H9 (cell line): Measurements from ENCODE around the gene CLRN3. TPM values are rescaled to one million over a fixed set of nuclear protein-coding genes. Genes with fewer than 3 reads are reported as not detected.

ENCODE experiments used
- DNase-seq: peaks from one replicate; pipeline ENCODE4 v3.0.0-alpha.2; 2017
- H2AFZ ChIP-seq: one replicate; pipeline ENCODE4 v1.6.1; 2013; ENCODE audit warnings: mild to moderate bottlenecking, low read length, control low read depth, moderate library complexity
- H2AK5ac ChIP-seq: 2 replicates; pipeline ENCODE4 v1.6.1; 2013; ENCODE audit warnings: low read length, control low read depth, mixed read lengths; ENCODE audit not compliant: insufficient read length
- H2BK120ac ChIP-seq: one replicate; pipeline ENCODE4 v1.6.1; 2013; ENCODE audit warnings: low read depth, mild to moderate bottlenecking, low read length, control low read depth, inconsistent platforms; ENCODE audit not compliant: poor library complexity, severe bottlenecking
- H2BK12ac ChIP-seq: 2 replicates; pipeline ENCODE4 v1.6.1; 2013; ENCODE audit warnings: low read length, control low read depth, mixed read lengths, low read depth; ENCODE audit not compliant: insufficient read length
- H2BK15ac ChIP-seq: 2 replicates; pipeline ENCODE4 v1.6.1; 2013; ENCODE audit warnings: low read depth, low read length, control low read depth
- H2BK20ac ChIP-seq: one replicate; pipeline ENCODE4 v1.6.1; 2013; ENCODE audit warnings: low read depth, mild to moderate bottlenecking, low read length, control low read depth, inconsistent platforms; ENCODE audit not compliant: poor library complexity, severe bottlenecking
- H2BK5ac ChIP-seq: 2 replicates; pipeline ENCODE4 v1.6.1; 2013; ENCODE audit warnings: low read length, control low read depth, mixed read lengths; ENCODE audit not compliant: insufficient read length
- H3K14ac ChIP-seq: 2 replicates; pipeline ENCODE4 v1.6.1; 2013; ENCODE audit warnings: low read length, control low read depth; ENCODE audit not compliant: insufficient read depth
- H3K18ac ChIP-seq: 2 replicates; pipeline ENCODE4 v1.6.1; 2013; ENCODE audit warnings: low read depth, mild to moderate bottlenecking, mixed read lengths, low read length, control low read depth; ENCODE audit not compliant: insufficient read length
- H3K23ac ChIP-seq: 2 replicates; pipeline ENCODE4 v1.6.1; 2013; ENCODE audit warnings: low read length, control low read depth, mixed read lengths, low read depth; ENCODE audit not compliant: insufficient read length
- H3K23me2 ChIP-seq: 2 replicates; pipeline ENCODE4 v1.6.1; 2013; ENCODE audit warnings: low read depth, mild to moderate bottlenecking, mixed read lengths, low read length, control low read depth; ENCODE audit not compliant: insufficient read length, poor library complexity, severe bottlenecking
- H3K27ac ChIP-seq: 2 replicates; pipeline ENCODE4 v1.5.1; 2013; ENCODE audit warnings: low read length, control low read depth, mixed read lengths, low read depth; ENCODE audit not compliant: insufficient read length
- H3K27me3 ChIP-seq: 2 replicates; pipeline ENCODE4 v1.6.1; 2013; ENCODE audit warnings: low read length, control low read depth, inconsistent platforms; ENCODE audit not compliant: insufficient read depth
- H3K4ac ChIP-seq: 2 replicates; pipeline ENCODE4 v1.6.1; 2013; ENCODE audit warnings: low read depth, mild to moderate bottlenecking, control low read depth, inconsistent platforms, low read length, moderate library complexity
- H3K4me1 ChIP-seq: 2 replicates; pipeline ENCODE4 v1.6.1; 2013; ENCODE audit warnings: low read length, control low read depth, inconsistent platforms; ENCODE audit not compliant: insufficient read depth
- H3K4me2 ChIP-seq: 2 replicates; pipeline ENCODE4 v1.6.1; 2013; ENCODE audit warnings: low read length, control low read depth, mixed read lengths; ENCODE audit not compliant: insufficient read length, insufficient read depth
- H3K56ac ChIP-seq: 2 replicates; pipeline ENCODE4 v1.6.1; 2013; ENCODE audit warnings: low read depth, mild to moderate bottlenecking, mixed read lengths, low read length, control low read depth; ENCODE audit not compliant: insufficient read length
- H3K79me1 ChIP-seq: 2 replicates; pipeline ENCODE4 v1.6.1; 2013; ENCODE audit warnings: low read depth, mild to moderate bottlenecking, moderate library complexity, low read length, control low read depth, inconsistent platforms; ENCODE audit not compliant: insufficient read depth, poor library complexity, severe bottlenecking
- H3K79me2 ChIP-seq: 2 replicates; pipeline ENCODE4 v1.6.1; 2013; ENCODE audit warnings: low read length, control low read depth, inconsistent platforms; ENCODE audit not compliant: insufficient read depth
- H3K9ac ChIP-seq: 2 replicates; pipeline ENCODE4 v1.6.1; 2013; ENCODE audit warnings: low read length, control low read depth, mixed read lengths; ENCODE audit not compliant: insufficient read length; ENCODE audit errors: extremely low read depth
- H3K9me3 ChIP-seq: one replicate; pipeline ENCODE4 v1.6.1; 2013; ENCODE audit warnings: low read depth, low read length, inconsistent platforms; ENCODE audit not compliant: control insufficient read depth
- H3T11ph ChIP-seq: one replicate; pipeline ENCODE4 v1.6.1; 2013; ENCODE audit warnings: mild to moderate bottlenecking, low read length, control low read depth, inconsistent platforms
- H4K20me1 ChIP-seq: one replicate; pipeline ENCODE4 v1.6.1; 2013; ENCODE audit not compliant: control insufficient read depth, insufficient read length, insufficient read depth
- H4K5ac ChIP-seq: 2 replicates; pipeline ENCODE4 v1.6.1; 2013; ENCODE audit warnings: low read depth, mild to moderate bottlenecking, mixed read lengths, low read length, control low read depth; ENCODE audit not compliant: insufficient read length
- H4K8ac ChIP-seq: replicated peaks from 2 replicates; pipeline ENCODE4 v1.6.1; 2013; ENCODE audit warnings: low read length, control low read depth, mixed read lengths, low read depth; ENCODE audit not compliant: insufficient read length
- H4K91ac ChIP-seq: 2 replicates; pipeline ENCODE4 v1.6.1; 2013; ENCODE audit warnings: low read depth, mild to moderate bottlenecking, moderate library complexity, mixed read lengths, low read length, control low read depth; ENCODE audit not compliant: insufficient read length
- H3K27ac Mint-ChIP-seq, 3 experiments: 2 replicates in 2 of 3; 3 replicates in 1 of 3; pipeline ENCODE4 v1.8.0; 2020 to 2021; ENCODE audit warnings: mixed read lengths in 3 of 3, mild to moderate bottlenecking in 1 of 3, moderate library complexity in 1 of 3
- H3K27me3 Mint-ChIP-seq: 2 replicates; pipeline ENCODE4 v1.8.0; 2021; ENCODE audit warnings: low read depth, mild to moderate bottlenecking, moderate library complexity, mixed read lengths
- H3K36me3 Mint-ChIP-seq, 3 experiments: 2 replicates in 2 of 3; 3 replicates in 1 of 3; pipeline ENCODE4 v1.8.0; 2020 to 2021; ENCODE audit warnings: low read depth in 3 of 3, mixed read lengths in 3 of 3; ENCODE audit not compliant: insufficient read depth in 1 of 3
- H3K4me1 Mint-ChIP-seq, 2 experiments: 2 replicates each; pipeline ENCODE4 v1.8.0; 2020; ENCODE audit warnings: mixed read lengths in 2 of 2
- H3K4me3 Mint-ChIP-seq, 2 experiments: 2 replicates in 1 of 2; 3 replicates in 1 of 2; pipeline ENCODE4 v1.8.0; 2020 to 2021; ENCODE audit warnings: mild to moderate bottlenecking in 2 of 2, mixed read lengths in 2 of 2, moderate library complexity in 1 of 2
- H3K9me3 Mint-ChIP-seq, 2 experiments: 2 replicates in 1 of 2; 3 replicates in 1 of 2; pipeline ENCODE4 v1.8.0; 2020; ENCODE audit warnings: mild to moderate bottlenecking in 2 of 2, mixed read lengths in 2 of 2, moderate library complexity in 1 of 2
- WGBS: extraction: QIAGEN DNeasy Blood & Tissue Kit; methylation state at CpG from one replicate; pipeline ENCODE4 v1.1.7; 2013; ENCODE audit warnings: missing lambda C conversion rate, low lambda C conversion rate, mixed read lengths; ENCODE audit not compliant: insufficient read length; ENCODE audit errors: extremely low coverage; 5-methylcytosine and 5-hydroxymethylcytosine counted together
- total RNA-seq: library from RNA; stranded (reverse); gene quantifications from 2 replicates; pipeline ENCODE4 v1.2.1, GENCODE V29; 2021
- TF ChIP-seq, protein P1 (sequence below): fragments of 200-600 bp; sonication (generic); conservative IDR thresholded peaks from 3 replicates; pipeline ENCODE4 v1.8.0; 2021; ENCODE audit warnings: antibody characterized with exemption, mild to moderate bottlenecking

CLRN3 gene
- total RNA-seq, 1 experiment from 2014 or later = not detected

- Histone ChIP-seq H3K27ac (no peak overlapping the region), H3T11ph (no peak overlapping the region), H3K23me2 (no peaks in the 10 kb centered on the region), H2BK15ac (no peak overlapping the region), H3K9me3 (no peaks in the 10 kb centered on the region), H3K18ac (no peak overlapping the region), H3K4me2 (no peak overlapping the region), H3K9ac (no peak overlapping the region), H2AK5ac (no peak overlapping the region), H3K14ac (no peak overlapping the region), H3K79me2 (no peaks in the 10 kb centered on the region), H4K5ac (no peak overlapping the region), H3K4ac (no peak overlapping the region), H3K56ac (no peak overlapping the region), H4K20me1 (no peaks in the 10 kb centered on the region), H2AFZ (no peak overlapping the region), H2BK5ac (no peak overlapping the region), H3K23ac (no peak overlapping the region), H2BK12ac (no peak overlapping the region), H4K91ac (no peak overlapping the region), H2BK120ac (no peak overlapping the region), H3K4me1 (no peaks in the 10 kb centered on the region), H3K27me3 (no peaks in the 10 kb centered on the region), H4K8ac (no peak overlapping the region), H3K79me1 (no peaks in the 10 kb centered on the region), H2BK20ac (no peak overlapping the region)
- no CpG with 5 or more reads among the region's 13 CpGs for WGBS
- Mint-ChIP-seq H3K36me3 (no peaks in the 10 kb centered on the region), H3K27ac (no peak overlapping the region), H3K4me1 (peaks cover 3 to 7% of the 10 kb centered on the region in 2 experiments; a peak in 3 of 4 replicates), H3K9me3 (no peaks in the 10 kb centered on the region), H3K4me3 (no peak overlapping the region), H3K27me3 (peaks cover 4% of the 10 kb centered on the region; the same call in 1 of the 2 replicates)
- TF ChIP-seq, protein P1, sequence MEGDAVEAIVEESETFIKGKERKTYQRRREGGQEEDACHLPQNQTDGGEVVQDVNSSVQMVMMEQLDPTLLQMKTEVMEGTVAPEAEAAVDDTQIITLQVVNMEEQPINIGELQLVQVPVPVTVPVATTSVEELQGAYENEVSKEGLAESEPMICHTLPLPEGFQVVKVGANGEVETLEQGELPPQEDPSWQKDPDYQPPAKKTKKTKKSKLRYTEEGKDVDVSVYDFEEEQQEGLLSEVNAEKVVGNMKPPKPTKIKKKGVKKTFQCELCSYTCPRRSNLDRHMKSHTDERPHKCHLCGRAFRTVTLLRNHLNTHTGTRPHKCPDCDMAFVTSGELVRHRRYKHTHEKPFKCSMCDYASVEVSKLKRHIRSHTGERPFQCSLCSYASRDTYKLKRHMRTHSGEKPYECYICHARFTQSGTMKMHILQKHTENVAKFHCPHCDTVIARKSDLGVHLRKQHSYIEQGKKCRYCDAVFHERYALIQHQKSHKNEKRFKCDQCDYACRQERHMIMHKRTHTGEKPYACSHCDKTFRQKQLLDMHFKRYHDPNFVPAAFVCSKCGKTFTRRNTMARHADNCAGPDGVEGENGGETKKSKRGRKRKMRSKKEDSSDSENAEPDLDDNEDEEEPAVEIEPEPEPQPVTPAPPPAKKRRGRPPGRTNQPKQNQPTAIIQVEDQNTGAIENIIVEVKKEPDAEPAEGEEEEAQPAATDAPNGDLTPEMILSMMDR = no peak
- DNase-seq = no peak
These were observed 4.0 kb downstream of the CLRN3 start for GRCh38 chr10:127888521-127889312.
